GM12891 (cell line): Measurements from ENCODE around the gene NAA10.

Experiments
- POLR2A ChIP-seq: IDR thresholded peaks from 2 replicates; pipeline ENCODE4 v1.6.1; 2011; ENCODE audit warnings: low read depth, low read length, control low read depth
- POLR2AphosphoS5 ChIP-seq: IDR thresholded peaks from 2 replicates; pipeline ENCODE4 v1.6.1; 2011; ENCODE audit warnings: low read depth, low read length, control low read depth
- SPI1 ChIP-seq: IDR thresholded peaks from 2 replicates; pipeline ENCODE4 v1.6.1; 2011; ENCODE audit warnings: low read depth, low read length, control low read depth
- TAF1 ChIP-seq: IDR thresholded peaks from 2 replicates; pipeline ENCODE4 v1.6.1; 2011; ENCODE audit warnings: low read depth, low read length, control low read depth

GRCh38 chrX:153921070-153921469, 13.8 kb downstream of the NAA10 start:
- TF ChIP-seq TAF1, result no peak
- TF ChIP-seq POLR2A, result no peak
- no peak for TF ChIP-seq POLR2AphosphoS5
- no peak for TF ChIP-seq SPI1
